ENCODE results near the gene TBCB. TPM values are rescaled to one million over a fixed set of nuclear protein-coding genes. Genes with fewer than 3 reads are reported as not detected.

The TBCB gene
- total and polyA plus RNA-seq, 2 of the 4 experiments (the other 2 are of a cell fraction): 182 to 269 TPM

- Histone ChIP-seq H3K9ac (ENCODE audit: low read depth, low read length) (no peak overlapping the region), H2AK5ac (ENCODE audit: low read depth, low read length) (no peak overlapping the region), H4K91ac (ENCODE audit: insufficient read depth, low read depth, low read length) (no peak overlapping the region), H3K14ac (replicated peaks; ENCODE audit: low read depth, low read length) (no peak overlapping the region), H2BK20ac (ENCODE audit: low read depth, low read length) (no peak overlapping the region), H3K18ac (ENCODE audit: low read depth, low read length) (no peak overlapping the region), H3K27ac (ENCODE audit: insufficient read depth, low read length) (no peak overlapping the region), H3K4me3 (ENCODE audit: insufficient read depth, low read depth, low read length) (no peak overlapping the region), H3K4me2 (ENCODE audit: low read depth, low read length) (no peak overlapping the region), H3K9me1 (ENCODE audit: insufficient read depth, low read length) (no peaks in the 10 kb centered on the region), H3K9me3 (ENCODE audit: control insufficient read depth, insufficient read depth, low read length) (no peaks in the 10 kb centered on the region), H3K79me1 (ENCODE audit: low read depth in 1 of 2, low read length in 2 of 2) (peaks cover 7 to 15% of the 10 kb centered on the region in 2 experiments; a peak in 3 of 4 replicates), H2AFZ (replicated peaks; ENCODE audit: low read length, poor library complexity) (no peak overlapping the region), H3K23ac (ENCODE audit: low read depth, low read length) (no peak overlapping the region), H4K8ac (ENCODE audit: low read depth in 2 of 2, low read length in 2 of 2) (no peak overlapping the region), H2BK15ac (ENCODE audit: low read depth, low read length) (no peak overlapping the region), H4K5ac (ENCODE audit: low read depth, low read length) (no peak overlapping the region), H2AK9ac (replicated peaks; ENCODE audit: low read depth, low read length, poor library complexity) (no peak overlapping the region), H3K36me3 (ENCODE audit: control insufficient read depth, insufficient read depth, low read length) (peaks cover 12% of the 10 kb centered on the region), H3K56ac (ENCODE audit: extremely low read depth, insufficient read depth, low read length) (no peak overlapping the region), H3K27me3 (ENCODE audit: control insufficient read depth, insufficient read depth, low read length) (no peaks in the 10 kb centered on the region), H4K20me1 (ENCODE audit: insufficient read depth, low read length) (no peaks in the 10 kb centered on the region), H2BK5ac (ENCODE audit: low read depth, low read length, poor library complexity, severe bottlenecking) (no peak overlapping the region), H2BK120ac (ENCODE audit: low read depth, low read length) (no peak overlapping the region), H3K4ac (ENCODE audit: low read depth, low read length) (no peak overlapping the region), H3K4me1 (ENCODE audit: control insufficient read depth, insufficient read depth, low read length) (no peaks in the 10 kb centered on the region; the same call in 1 of the 2 replicates)
- DNase-seq (no peak), ATAC-seq (ENCODE audit: low read depth) (no peak)
- no TSS peak for BruUV-seq (replicated peaks)
- intact Hi-C loops (cut with micrococcal nuclease): no loop called here
- ChIA-PET POLR2A (ENCODE audit: unreplicated experiment) (no interaction called here), CTCF (no interaction called here)
- WGBS, 2 experiments (ENCODE audit: extremely low coverage in 2 of 2, insufficient read length in 1 of 2): no CpG with 5 or more reads among the region's 3 CpGs
- TF ChIP-seq BHLHE40 (IDR thresholded peaks at IDR 0.05; ENCODE audit: low read depth, low read length) (no peak), USF2 (IDR thresholded peaks at IDR 0.05; ENCODE audit: low read depth, low read length) (no peak), CEBPB (IDR thresholded peaks at IDR 0.05; ENCODE audit: low read depth, low read length) (no peak), RFX5 (IDR thresholded peaks at IDR 0.05; ENCODE audit: low read depth, low read length) (no peak), ELK1 (IDR thresholded peaks at IDR 0.05; ENCODE audit: borderline replicate concordance, low read depth, low read length) (no peak), MAFK (IDR thresholded peaks at IDR 0.05; ENCODE audit: low read depth, low read length) (no peak), RAD21 (IDR thresholded peaks at IDR 0.05; ENCODE audit: low read length) (no peak), CHD1 (IDR thresholded peaks at IDR 0.05; ENCODE audit: low read depth, low read length) (no peak)
- in situ Hi-C loops (cut with MboI; ENCODE audit: low sequenced_read_pairs): no loop called here
- dilution Hi-C loops (cut with HindIII; ENCODE audit: low sequenced_read_pairs, unreplicated experiment): no loop called here
Observed at GRCh38 chr19:36108684-36109083, 6.6 kb upstream of the TBCB start.
